H7 (cell line): ENCODE results near the gene PLEKHG2. TPM values are rescaled to one million over a fixed set of nuclear protein-coding genes. Genes with fewer than 3 reads are reported as not detected.

Experiments used
- DNase-seq: peaks from one replicate; pipeline ENCODE4 v3.0.0; 2012
- H3K27me3 ChIP-seq: 2 replicates; pipeline ENCODE4 v1.6.0; 2011; ENCODE audit warnings: mild to moderate bottlenecking, low read length; ENCODE audit not compliant: control insufficient read depth, insufficient read depth
- H3K36me3 ChIP-seq: replicated peaks from 2 replicates; pipeline ENCODE4 v1.5.1; 2011; ENCODE audit warnings: low read length; ENCODE audit not compliant: control insufficient read depth, insufficient read depth
- H3K4me3 ChIP-seq: 2 replicates; pipeline ENCODE4 v1.5.1; 2011; ENCODE audit warnings: low read depth, mild to moderate bottlenecking, control low read depth, low read length, moderate library complexity; ENCODE audit not compliant: insufficient read depth
- total RNA-seq: library from RNA; depleted of rRNA; stranded (reverse); fragments of >200 nt; shearing (Covaris generic); gene quantifications from 2 replicates; pipeline ENCODE4 v1.2.3, GENCODE V29; 2014; rRNA removed

The PLEKHG2 gene
- total RNA-seq, 1 experiment from 2014 or later: 90.9 TPM

DNA sequence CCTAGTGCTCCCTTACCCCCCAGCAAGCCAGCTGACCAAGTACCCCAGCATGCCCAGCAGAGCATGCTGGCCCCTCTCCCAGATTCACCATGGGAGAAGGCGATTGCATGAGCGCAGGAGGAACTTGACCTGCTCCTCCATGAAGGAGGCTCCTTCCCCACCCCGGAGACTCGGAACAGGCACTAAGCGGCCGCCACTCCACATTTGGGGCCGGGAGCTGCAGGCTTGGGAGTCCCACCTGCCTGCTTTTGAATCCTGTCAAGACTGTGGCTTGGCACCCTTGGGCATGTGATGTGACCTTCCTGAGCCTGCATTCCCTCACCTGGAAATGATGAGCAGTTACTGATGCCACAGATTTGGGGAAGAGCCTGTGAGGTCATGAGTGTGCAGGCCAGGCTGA is 55.5 kb downstream of the PLEKHG2 start:
- H3K4me3 ChIP-seq: no peak overlapping the region
- DNase-seq: peak; percentile 27
- H3K36me3 ChIP-seq: peaks cover 56% of the 10 kb centered on the region
- H3K27me3 ChIP-seq: no peaks in the 10 kb centered on the region

DNA sequence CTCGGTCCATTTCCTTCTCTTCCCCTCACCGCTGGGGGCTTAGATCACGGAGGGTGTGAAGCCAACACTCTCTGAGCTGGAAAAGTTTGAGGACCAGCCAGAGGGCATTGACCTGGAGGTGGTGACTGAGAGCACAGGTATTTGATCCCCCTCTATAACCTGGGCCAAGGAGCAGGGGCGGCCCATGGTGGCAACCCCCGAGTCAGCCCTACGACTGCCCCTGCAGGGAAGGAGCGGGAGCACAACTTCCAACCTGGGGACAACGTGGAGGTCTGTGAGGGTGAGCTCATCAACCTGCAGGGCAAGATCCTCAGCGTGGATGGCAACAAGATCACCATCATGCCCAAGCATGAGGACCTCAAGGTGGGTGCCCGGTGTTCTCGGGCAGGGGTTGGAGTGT is 56.6 kb downstream of the PLEKHG2 start:
- peak; percentile 53 for DNase-seq
- peaks cover 56% of the 10 kb centered on the region for H3K36me3 ChIP-seq
- no peak overlapping the region for H3K4me3 ChIP-seq
- H3K27me3 ChIP-seq: no peaks in the 10 kb centered on the region

DNA sequence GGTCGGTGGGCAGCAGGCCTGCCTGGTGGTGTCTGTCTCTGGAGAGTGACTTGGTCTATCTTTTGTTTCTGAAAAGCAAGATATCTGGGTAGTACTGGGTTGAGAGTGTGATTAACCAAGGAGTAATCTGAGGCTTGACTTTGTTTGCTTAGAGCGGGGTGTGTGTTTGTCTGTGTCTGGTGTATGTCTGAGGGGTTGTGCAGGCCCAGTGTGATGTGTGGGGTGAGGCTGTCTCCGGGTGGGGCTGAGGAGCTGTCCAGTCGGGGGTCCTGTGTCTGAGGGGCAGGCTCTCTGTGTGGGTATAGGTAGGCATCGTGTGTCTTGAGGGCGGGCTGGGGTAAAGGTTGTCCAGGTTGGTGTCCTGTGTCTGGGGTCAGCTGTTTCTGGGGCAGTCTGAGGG is 57.1 kb downstream of the PLEKHG2 start:
- H3K27me3 ChIP-seq: no peaks in the 10 kb centered on the region
- peak; percentile 32 for DNase-seq
- H3K4me3 ChIP-seq: no peak overlapping the region
- peaks cover 58% of the 10 kb centered on the region for H3K36me3 ChIP-seq

DNA sequence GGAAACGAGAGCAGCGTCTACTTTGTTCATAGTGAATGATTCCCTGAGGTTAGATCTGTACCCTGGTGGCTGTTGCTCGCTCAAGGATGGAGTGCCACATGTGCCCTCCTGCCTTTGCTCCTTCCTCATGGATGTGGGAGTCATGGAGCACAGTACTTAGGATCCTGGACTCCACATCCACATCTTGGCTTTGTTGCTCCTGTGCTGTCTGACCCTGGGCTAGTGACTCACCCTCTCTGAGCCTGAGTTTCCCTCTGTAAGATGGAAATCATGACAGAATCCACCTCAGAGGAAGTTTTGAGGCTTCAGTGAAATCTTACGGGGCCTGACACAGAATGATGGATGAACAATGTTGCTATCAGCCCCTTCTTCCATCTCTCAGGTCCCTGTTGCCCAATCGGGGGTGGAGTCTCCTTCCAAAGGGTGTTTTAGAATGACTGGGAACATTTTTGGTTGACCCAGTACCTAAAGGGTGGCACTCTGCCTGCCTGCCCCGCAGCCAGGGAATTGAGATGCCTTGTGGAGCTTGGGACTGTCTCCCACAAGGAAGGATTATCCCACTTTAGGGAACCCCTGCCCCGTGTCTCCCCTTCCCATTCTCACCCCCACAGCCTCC is 58.4 kb downstream of the PLEKHG2 start:
- H3K36me3 ChIP-seq: peaks cover 57% of the 10 kb centered on the region
- no peak for DNase-seq
- H3K27me3 ChIP-seq: no peaks in the 10 kb centered on the region
- no peak overlapping the region for H3K4me3 ChIP-seq

DNA sequence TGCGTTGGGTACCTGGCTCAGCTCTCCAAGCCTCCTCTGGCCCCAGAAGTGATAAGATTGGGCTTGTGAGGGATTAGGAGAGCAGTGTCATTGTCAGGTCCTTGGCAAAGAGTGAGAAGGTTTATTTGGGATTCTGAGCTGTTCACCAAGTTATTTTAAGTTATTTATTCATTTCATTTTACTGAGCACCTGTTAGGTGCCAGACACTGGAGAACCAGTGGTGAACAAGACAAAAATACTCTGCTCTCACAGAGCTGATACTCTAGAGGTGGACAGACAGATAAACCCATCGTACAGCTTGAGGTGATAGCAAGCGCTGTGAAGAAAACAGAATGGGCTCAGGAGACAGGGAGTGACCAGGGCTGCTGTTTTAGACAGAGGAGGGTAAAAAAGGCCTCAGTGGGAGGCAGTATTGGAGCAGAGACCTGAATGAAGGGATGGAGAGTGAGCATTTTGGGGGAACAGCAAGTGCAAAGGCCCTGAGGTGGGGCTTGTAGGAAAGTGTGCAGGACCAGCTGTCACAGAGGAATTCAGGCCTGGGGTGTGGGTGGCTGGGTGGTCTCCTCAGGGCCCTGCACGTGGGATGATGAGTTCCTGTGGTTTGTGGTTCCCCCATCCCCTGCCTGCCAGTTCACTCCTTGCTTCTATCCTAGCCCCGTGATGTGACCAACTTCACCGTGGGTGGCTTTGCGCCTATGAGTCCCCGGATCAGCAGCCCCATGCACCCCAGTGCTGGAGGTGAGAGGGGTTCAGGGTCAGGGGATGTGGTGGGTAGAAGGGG is 59.5 kb downstream of the PLEKHG2 start:
- Histone ChIP-seq H3K36me3 (peaks cover 53% of the 10 kb centered on the region), H3K27me3 (no peaks in the 10 kb centered on the region), H3K4me3 (no peak overlapping the region)
- DNase-seq: no peak

DNA sequence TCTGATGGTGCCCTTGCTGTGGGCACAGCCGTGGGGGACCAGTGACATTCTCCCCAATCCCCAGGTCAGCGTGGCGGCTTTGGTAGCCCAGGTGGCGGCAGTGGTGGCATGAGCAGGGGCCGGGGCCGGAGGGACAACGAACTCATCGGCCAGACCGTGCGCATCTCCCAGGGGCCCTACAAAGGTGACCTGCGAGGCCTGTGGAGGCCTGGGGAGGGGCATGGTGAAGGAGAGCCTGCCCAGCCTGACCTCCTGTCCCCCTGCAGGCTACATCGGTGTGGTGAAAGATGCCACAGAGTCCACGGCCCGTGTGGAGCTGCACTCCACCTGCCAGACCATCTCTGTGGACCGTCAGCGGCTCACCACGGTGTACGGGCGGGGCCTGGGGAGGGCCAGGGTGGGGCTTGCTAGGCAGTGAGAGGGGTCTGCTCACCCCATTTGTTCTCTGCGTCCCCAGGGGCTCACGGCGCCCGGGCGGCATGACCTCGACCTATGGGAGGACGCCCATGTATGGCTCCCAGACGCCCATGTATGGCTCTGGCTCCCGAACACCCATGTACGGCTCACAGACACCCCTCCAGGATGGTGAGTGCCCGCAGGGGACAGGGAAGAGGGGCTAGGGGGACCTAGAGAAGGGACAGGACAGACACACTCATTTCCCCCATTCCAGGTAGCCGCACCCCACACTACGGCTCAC is 60.4 kb downstream of the PLEKHG2 start:
- Histone ChIP-seq H3K36me3 (peaks cover 51% of the 10 kb centered on the region), H3K4me3 (no peak overlapping the region), H3K27me3 (no peaks in the 10 kb centered on the region)
- DNase-seq: no peak

DNA sequence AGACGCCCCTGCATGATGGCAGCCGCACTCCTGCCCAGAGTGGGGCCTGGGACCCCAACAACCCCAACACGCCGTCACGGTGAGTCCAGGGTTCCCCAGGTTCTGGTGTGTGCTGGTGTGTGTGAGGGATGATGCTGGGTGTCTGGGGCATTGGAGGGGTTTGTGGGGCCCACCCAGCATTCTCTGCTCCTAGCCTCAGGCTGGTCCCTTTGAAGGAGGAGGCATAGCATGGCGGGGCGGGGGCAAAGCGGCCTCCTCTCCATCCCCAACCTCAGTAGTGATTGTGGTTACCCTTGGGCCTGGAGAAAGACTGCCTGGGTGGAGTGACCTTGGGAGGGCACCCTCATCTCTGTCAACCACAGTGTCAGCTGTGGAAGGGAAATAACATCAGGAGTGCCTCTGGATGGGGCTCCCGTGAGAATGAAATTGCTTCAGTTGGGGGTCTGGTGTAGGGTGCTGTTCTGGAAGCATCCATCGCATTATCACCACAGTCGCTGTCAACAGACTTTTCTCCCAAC is 61.0 kb downstream of the PLEKHG2 start:
- Histone ChIP-seq H3K4me3 (no peak overlapping the region), H3K36me3 (peaks cover 46% of the 10 kb centered on the region), H3K27me3 (no peaks in the 10 kb centered on the region)
- no peak for DNase-seq

DNA sequence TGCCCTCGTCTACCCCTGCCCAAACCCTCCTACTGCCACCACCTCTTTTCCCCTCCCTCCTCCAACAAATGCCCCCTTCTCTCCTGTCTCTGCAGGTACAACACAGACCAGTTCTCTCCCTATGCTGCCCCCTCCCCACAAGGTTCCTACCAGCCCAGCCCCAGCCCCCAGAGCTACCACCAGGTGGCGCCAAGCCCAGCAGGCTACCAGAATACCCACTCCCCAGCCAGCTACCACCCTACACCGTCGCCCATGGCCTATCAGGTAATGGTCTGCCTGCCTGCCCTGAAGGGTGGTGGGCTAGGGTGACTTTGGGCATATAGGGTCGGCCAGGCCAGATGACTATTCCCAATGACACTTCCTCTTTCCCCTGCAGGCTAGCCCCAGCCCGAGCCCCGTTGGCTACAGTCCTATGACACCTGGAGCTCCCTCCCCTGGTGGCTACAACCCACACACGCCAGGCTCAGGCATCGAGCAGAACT is 61.7 kb downstream of the PLEKHG2 start:
- no peaks in the 10 kb centered on the region for H3K27me3 ChIP-seq
- H3K36me3 ChIP-seq: peaks cover 39% of the 10 kb centered on the region
- DNase-seq: peak; percentile 95
- H3K4me3 ChIP-seq: no peak overlapping the region

DNA sequence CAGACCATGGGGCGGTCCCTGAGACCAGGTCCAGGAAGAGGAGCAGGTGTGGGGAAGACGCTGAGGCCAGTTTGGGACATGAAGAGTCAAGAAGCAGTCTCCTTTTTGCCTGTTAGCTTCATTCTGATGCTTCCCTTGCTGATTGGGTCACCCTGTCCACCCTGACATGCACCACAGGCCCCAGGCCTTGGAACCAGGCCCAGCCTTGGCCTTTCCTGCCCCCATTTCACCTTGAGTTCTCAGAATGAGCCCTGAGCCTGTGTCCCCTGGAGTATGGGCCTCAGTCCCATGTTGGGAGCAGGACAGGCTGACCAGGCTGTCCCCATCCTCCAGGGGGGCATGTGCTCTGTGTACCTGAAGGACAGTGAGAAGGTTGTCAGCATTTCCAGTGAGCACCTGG is 63.3 kb downstream of the PLEKHG2 start:
- Histone ChIP-seq H3K27me3 (no peaks in the 10 kb centered on the region), H3K4me3 (no peak overlapping the region), H3K36me3 (peaks cover 26% of the 10 kb centered on the region)
- DNase-seq: no peak

Other genes starting within 250 kb of the PLEKHG2 start
- not detected in 2 replicates for gene NCCRP1, start 215.7 kb upstream of the PLEKHG2 start, total RNA-seq
- gene SYCN, start 208.4 kb upstream of the PLEKHG2 start, total RNA-seq: not detected in 2 replicates
- not detected in 2 replicates for gene IFNL3, start 167.7 kb upstream of the PLEKHG2 start, total RNA-seq
- not detected in 2 replicates for gene IFNL4, start 163.8 kb upstream of the PLEKHG2 start, total RNA-seq
- gene IFNL2, start 144.3 kb upstream of the PLEKHG2 start, total RNA-seq: not detected in 2 replicates
- gene IFNL1, start 116.3 kb upstream of the PLEKHG2 start, total RNA-seq: not detected in 2 replicates
- 1.9 and 2.4 TPM in 2 replicates for gene LRFN1, start 91.8 kb upstream of the PLEKHG2 start, total RNA-seq
- gene GMFG, start 76.6 kb upstream of the PLEKHG2 start, total RNA-seq: 0.63 TPM in 1 of 2 replicates, not detected in the other
- 113 and 122 TPM in 2 replicates for gene SAMD4B, start 70.2 kb upstream of the PLEKHG2 start, total RNA-seq
- 20.7 and 21.6 TPM in 2 replicates for gene PAF1, start 21.6 kb upstream of the PLEKHG2 start, total RNA-seq
- gene MED29, start 21.3 kb upstream of the PLEKHG2 start, total RNA-seq: 38.2 and 41.6 TPM in 2 replicates
- gene ZFP36, start 5.8 kb upstream of the PLEKHG2 start, total RNA-seq: 2.2 and 6.4 TPM in 2 replicates
- 42.4 and 55.8 TPM in 2 replicates for gene RPS16, start 23.3 kb downstream of the PLEKHG2 start, total RNA-seq
- 82.1 and 86.8 TPM in 2 replicates for gene SUPT5H, start 32.9 kb downstream of the PLEKHG2 start, total RNA-seq
- 134 and 161 TPM in 2 replicates for gene TIMM50, start 68.2 kb downstream of the PLEKHG2 start, total RNA-seq
- gene DLL3, start 86.3 kb downstream of the PLEKHG2 start, total RNA-seq: 2.1 and 2.6 TPM in 2 replicates
- 3.1 and 4.4 TPM in 2 replicates for gene SELENOV, start 102.5 kb downstream of the PLEKHG2 start, total RNA-seq
- gene EID2B, start 120.2 kb downstream of the PLEKHG2 start, total RNA-seq: 2.4 and 4.0 TPM in 2 replicates
- 14.9 and 18.4 TPM in 2 replicates for gene EID2, start 127.5 kb downstream of the PLEKHG2 start, total RNA-seq
- gene LGALS13, start 189.9 kb downstream of the PLEKHG2 start, total RNA-seq: not detected in 2 replicates
- not detected in 2 replicates for gene LGALS16, start 243.2 kb downstream of the PLEKHG2 start, total RNA-seq